ENCODE results near the gene STRN4. TPM values are rescaled to one million over a fixed set of nuclear protein-coding genes. Genes with fewer than 3 reads are reported as not detected.

STRN4 gene
- total RNA-seq, 1 experiment from 2014 or later = 107 TPM

- TF ChIP-seq POLR2AphosphoS5 (IDR thresholded peaks at IDR 0.05; ENCODE audit: low read depth, low read length) (no peak), ZBTB33 (IDR thresholded peaks at IDR 0.05; ENCODE audit: extremely low read depth, insufficient replicate concordance, low read length) (no peak), SRF (IDR thresholded peaks at IDR 0.05; ENCODE audit: low read depth) (no peak), EGR1 (IDR thresholded peaks at IDR 0.05; ENCODE audit: low read depth) (no peak), FOSL1 (IDR thresholded peaks at IDR 0.05; ENCODE audit: low read depth) (no peak)
Measured at GRCh38 chr19:46687438-46688145, 58.7 kb downstream of the STRN4 start (continued).

GRCh38 chr19:46685189-46685588 lies 61.1 kb downstream of the STRN4 start:
- H3K4me3 ChIP-seq (replicated peaks in 1 of 2; ENCODE audit: low read depth in 1 of 2, low read length in 2 of 2) = no peak overlapping the region
- no peak overlapping the region for H2AFZ ChIP-seq (ENCODE audit: low read depth, low read length, poor library complexity, severe bottlenecking)
- no peaks in the 10 kb centered on the region for H4K20me1 ChIP-seq (ENCODE audit: insufficient read depth)
- H3K9ac ChIP-seq (ENCODE audit: low read length) = no peak overlapping the region
- ChIA-PET RAD21 (ENCODE audit: low non-redundant PET in 1 of 2, low total read pairs in 2 of 2, uncharacterized antibody in 2 of 2, unreplicated experiment in 2 of 2) (no interaction called here), POLR2A (no interaction called here), CTCF (no interaction called here)
- H3K27me3 ChIP-seq (ENCODE audit: insufficient read depth, low read length) = no peaks in the 10 kb centered on the region
- H3K9me2 ChIP-seq (ENCODE audit: insufficient read depth) = no peaks in the 10 kb centered on the region
- H3K79me2 ChIP-seq (ENCODE audit: insufficient read depth, low read length) = no peaks in the 10 kb centered on the region
- H3K9me3 ChIP-seq (ENCODE audit: control insufficient read depth in 1 of 2, insufficient read depth in 1 of 2, low read depth in 1 of 2, low read length in 2 of 2) = no peaks in the 10 kb centered on the region
- H3K4me2 ChIP-seq (ENCODE audit: low read length) = no peak overlapping the region
- intact Hi-C loops (cut with micrococcal nuclease) = no loop called here
- peaks cover 19 to 43% of the 10 kb centered on the region in 2 experiments; a peak in 3 of 4 replicates for H3K36me3 ChIP-seq (ENCODE audit: control insufficient read depth in 1 of 2, insufficient read depth in 2 of 2, low read length in 2 of 2)
- TF ChIP-seq SIN3A (IDR thresholded peaks at IDR 0.05; ENCODE audit: low read depth) (no peak), RAD21 (IDR thresholded peaks at IDR 0.05; ENCODE audit: low read depth) (no peak), POLR2AphosphoS5 (IDR thresholded peaks at IDR 0.05; ENCODE audit: low read depth, low read length) (no peak), CTCF (IDR thresholded peaks at IDR 0.05 in 2 of 3, conservative IDR thresholded peaks at IDR 0.05 in 1 of 3; ENCODE audit: borderline replicate concordance in 1 of 3, insufficient read depth in 1 of 3, low read depth in 2 of 3, low read length in 2 of 3) (no peak), ZNF274 (IDR thresholded peaks at IDR 0.05; ENCODE audit: low read depth, low read length) (no peak), CEBPB (IDR thresholded peaks at IDR 0.05; ENCODE audit: low read depth) (no peak), ZBTB33 (IDR thresholded peaks at IDR 0.05; ENCODE audit: extremely low read depth, insufficient replicate concordance, low read length) (no peak), ELF1 (IDR thresholded peaks at IDR 0.05; ENCODE audit: borderline replicate concordance, low read depth) (no peak), TCF7L2 (IDR thresholded peaks at IDR 0.05; ENCODE audit: borderline replicate concordance, extremely low read depth, insufficient read depth, insufficient read length) (no peak), FOSL1 (IDR thresholded peaks at IDR 0.05; ENCODE audit: low read depth) (no peak), EZH2 (IDR thresholded peaks at IDR 0.05) (no peak), EZH2phosphoT487 (IDR thresholded peaks at IDR 0.05; ENCODE audit: borderline replicate concordance) (no peak), ZFX (IDR thresholded peaks at IDR 0.05) (no peak), JUND (IDR thresholded peaks at IDR 0.05) (no peak)
- no TSS peak for BruUV-seq (replicated peaks)
- DNase-seq (ENCODE audit: low read depth, low spot score) (no peak), ATAC-seq (no peak)
- no peak overlapping the region for H3K27ac ChIP-seq (ENCODE audit: low read depth, low read length)
- H3K4me1 ChIP-seq (ENCODE audit: control insufficient read depth in 1 of 2, insufficient read depth in 2 of 2, low read length in 2 of 2) = no peaks in the 10 kb centered on the region
